ENCODE measurements around the gene ACVR1C. TPM values are rescaled to one million over a fixed set of nuclear protein-coding genes. Genes with fewer than 3 reads are reported as not detected.

Gene ACVR1C
- polyA plus RNA-seq, 1 experiment = 0.04 TPM

DNA sequence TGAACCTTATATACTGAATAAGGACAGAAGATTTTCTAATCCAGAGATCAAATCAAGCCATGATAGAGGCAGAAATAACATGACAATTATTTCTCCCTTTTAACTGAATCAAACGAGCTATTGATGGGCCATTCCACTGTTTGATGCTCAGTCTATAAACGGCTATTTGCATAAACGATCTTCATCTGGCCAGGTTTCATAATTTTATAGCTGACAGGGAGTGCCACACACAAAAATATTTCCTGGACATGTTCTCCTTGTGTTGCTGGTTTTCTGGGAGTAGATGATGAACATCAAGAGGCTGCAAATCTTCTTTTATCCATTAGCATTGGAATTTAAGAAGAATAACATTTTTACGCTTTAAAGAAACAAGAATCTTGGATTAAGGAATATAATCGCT lies 63.1 kb downstream of the ACVR1C start:
- Histone ChIP-seq H3K36me3 (ENCODE audit: control insufficient read depth, insufficient read depth, low read length) (no peaks in the 10 kb centered on the region), H3K4me3 (ENCODE audit: low read depth, low read length) (no peak overlapping the region), H3K27me3 (ENCODE audit: control insufficient read depth, insufficient read depth, low read length) (no peaks in the 10 kb centered on the region)
- TF ChIP-seq, protein P1, sequence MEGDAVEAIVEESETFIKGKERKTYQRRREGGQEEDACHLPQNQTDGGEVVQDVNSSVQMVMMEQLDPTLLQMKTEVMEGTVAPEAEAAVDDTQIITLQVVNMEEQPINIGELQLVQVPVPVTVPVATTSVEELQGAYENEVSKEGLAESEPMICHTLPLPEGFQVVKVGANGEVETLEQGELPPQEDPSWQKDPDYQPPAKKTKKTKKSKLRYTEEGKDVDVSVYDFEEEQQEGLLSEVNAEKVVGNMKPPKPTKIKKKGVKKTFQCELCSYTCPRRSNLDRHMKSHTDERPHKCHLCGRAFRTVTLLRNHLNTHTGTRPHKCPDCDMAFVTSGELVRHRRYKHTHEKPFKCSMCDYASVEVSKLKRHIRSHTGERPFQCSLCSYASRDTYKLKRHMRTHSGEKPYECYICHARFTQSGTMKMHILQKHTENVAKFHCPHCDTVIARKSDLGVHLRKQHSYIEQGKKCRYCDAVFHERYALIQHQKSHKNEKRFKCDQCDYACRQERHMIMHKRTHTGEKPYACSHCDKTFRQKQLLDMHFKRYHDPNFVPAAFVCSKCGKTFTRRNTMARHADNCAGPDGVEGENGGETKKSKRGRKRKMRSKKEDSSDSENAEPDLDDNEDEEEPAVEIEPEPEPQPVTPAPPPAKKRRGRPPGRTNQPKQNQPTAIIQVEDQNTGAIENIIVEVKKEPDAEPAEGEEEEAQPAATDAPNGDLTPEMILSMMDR (IDR thresholded peaks at IDR 0.05; ENCODE audit: insufficient read depth, low read depth, low read length) = no peak
- POLR2A ChIA-PET = no interaction called here
- no peak for DNase-seq (ENCODE audit: low read depth)
- CTCF ChIA-PET = no interaction called here

DNA sequence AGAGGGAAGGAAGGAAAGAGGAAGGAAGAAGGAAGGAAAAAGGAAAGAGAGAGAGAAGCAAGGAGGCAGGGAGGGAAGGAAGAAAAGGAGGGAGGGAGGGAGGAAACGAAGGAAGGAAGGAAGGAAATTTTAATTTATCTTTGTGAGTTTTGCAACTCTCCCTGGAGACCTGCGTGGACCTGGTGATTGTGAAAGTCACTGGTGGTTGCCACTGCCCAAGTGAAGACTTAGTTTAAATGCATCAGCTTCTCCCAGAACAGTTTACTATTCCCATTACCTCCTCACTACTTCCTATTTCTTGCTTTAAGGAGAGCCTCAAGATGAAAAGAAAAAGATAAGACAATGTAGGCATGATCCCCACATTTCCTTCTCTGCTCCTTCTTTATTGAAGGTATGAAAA lies 68.8 kb downstream of the ACVR1C start:
- TF ChIP-seq, protein P1 (IDR thresholded peaks at IDR 0.05; ENCODE audit: insufficient read depth, low read depth, low read length) = no peak
- ChIA-PET POLR2A (no interaction called here), CTCF (interaction anchor here (0.6 kb wide), 1 partner anchor 33 kb away, joined by 3 read pairs; no protein-coding TSS in a partner anchor)
- Histone ChIP-seq H3K4me3 (ENCODE audit: low read depth, low read length) (no peak overlapping the region), H3K36me3 (ENCODE audit: control insufficient read depth, insufficient read depth, low read length) (no peaks in the 10 kb centered on the region), H3K27me3 (ENCODE audit: control insufficient read depth, insufficient read depth, low read length) (no peaks in the 10 kb centered on the region)
- DNase-seq (ENCODE audit: low read depth) = no peak

DNA sequence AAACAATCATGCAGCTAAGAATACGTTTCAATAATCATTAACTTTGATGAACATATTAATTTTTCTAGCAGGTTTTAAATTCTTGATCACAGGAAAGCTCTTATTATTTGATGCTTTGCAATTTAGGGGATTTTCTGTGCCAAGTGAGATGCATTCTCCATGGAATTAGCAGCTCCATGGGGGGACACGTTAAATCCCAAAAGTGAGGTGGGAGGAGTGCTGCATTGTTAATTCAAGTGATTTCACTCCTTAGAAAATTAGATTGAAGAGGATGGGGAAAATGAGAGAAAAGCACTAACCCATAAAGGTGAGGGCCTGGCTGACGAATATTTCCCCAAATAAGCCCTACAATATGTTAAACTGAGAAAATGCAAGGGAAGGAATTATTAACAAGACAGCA lies 69.2 kb downstream of the ACVR1C start:
- Histone ChIP-seq H3K4me3 (ENCODE audit: low read depth, low read length) (no peak overlapping the region), H3K27me3 (ENCODE audit: control insufficient read depth, insufficient read depth, low read length) (no peaks in the 10 kb centered on the region), H3K36me3 (ENCODE audit: control insufficient read depth, insufficient read depth, low read length) (no peaks in the 10 kb centered on the region)
- CTCF ChIA-PET = interaction anchor here (0.6 kb wide), 1 partner anchor 33 kb away, joined by 3 read pairs; no protein-coding TSS in a partner anchor
- POLR2A ChIA-PET = no interaction called here
- no peak for DNase-seq (ENCODE audit: low read depth)
- TF ChIP-seq, protein P1 (IDR thresholded peaks at IDR 0.05; ENCODE audit: insufficient read depth, low read depth, low read length) = no peak

DNA sequence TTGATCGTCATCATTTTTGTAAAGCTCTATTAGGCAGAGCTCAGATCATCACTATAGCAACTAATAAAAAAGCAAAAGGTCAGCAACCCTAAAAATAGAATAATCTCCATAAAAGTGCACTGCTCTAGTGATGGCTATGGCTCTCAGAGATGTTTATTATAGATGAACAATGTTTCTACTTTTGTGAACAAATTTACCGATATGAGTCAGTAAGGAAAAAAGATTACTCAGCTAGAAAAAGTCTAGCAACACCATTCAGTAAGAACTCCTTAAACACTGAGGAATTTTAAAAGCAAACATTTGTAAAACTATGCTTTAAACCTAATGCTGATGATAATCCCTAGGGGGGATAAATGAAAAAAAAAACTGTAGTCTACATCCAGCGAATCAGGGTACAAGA lies 69.6 kb downstream of the ACVR1C start:
- no peak overlapping the region for H3K4me3 ChIP-seq (ENCODE audit: low read depth, low read length)
- TF ChIP-seq, protein P1 (IDR thresholded peaks at IDR 0.05; ENCODE audit: insufficient read depth, low read depth, low read length) = no peak
- H3K27me3 ChIP-seq (ENCODE audit: control insufficient read depth, insufficient read depth, low read length) = no peaks in the 10 kb centered on the region
- no peak for DNase-seq (ENCODE audit: low read depth)
- CTCF ChIA-PET = interaction anchor here (0.6 kb wide), 1 partner anchor 33 kb away, joined by 3 read pairs; no protein-coding TSS in a partner anchor
- POLR2A ChIA-PET = no interaction called here
- H3K36me3 ChIP-seq (ENCODE audit: control insufficient read depth, insufficient read depth, low read length) = no peaks in the 10 kb centered on the region

DNA sequence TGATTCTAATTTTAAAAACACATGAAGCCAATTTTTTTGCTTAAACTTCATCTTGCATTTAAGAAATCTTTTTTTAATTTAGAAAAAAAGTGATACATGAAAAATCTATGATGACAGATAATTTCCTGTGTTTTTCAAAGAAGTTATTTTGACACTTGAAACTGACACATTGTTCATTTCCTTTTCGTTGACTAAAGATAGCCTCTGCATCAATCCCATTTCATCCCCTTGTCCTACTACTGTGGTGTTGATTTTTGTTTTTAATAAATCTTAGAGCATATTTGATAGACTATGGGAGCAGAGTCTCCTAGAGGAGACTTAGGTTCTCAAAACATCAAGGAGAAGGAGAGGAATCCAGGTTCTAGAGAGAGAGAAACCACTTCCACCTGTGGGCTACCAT lies 70.9 kb downstream of the ACVR1C start:
- no peaks in the 10 kb centered on the region for H3K36me3 ChIP-seq (ENCODE audit: control insufficient read depth, insufficient read depth, low read length)
- H3K27me3 ChIP-seq (ENCODE audit: control insufficient read depth, insufficient read depth, low read length) = no peaks in the 10 kb centered on the region; the same call in 1 of the 2 replicates
- TF ChIP-seq, protein P1 (IDR thresholded peaks at IDR 0.05; ENCODE audit: insufficient read depth, low read depth, low read length) = no peak
- no peak for DNase-seq (ENCODE audit: low read depth)
- POLR2A ChIA-PET = no interaction called here
- CTCF ChIA-PET = no interaction called here
- H3K4me3 ChIP-seq (ENCODE audit: low read depth, low read length) = no peak overlapping the region

Measured in BJ (cell line).